Measurements from ENCODE around the gene ARFIP2.

The ARFIP2 gene

GRCh38 chr11:6440906-6441358 lies 40.2 kb downstream of the ARFIP2 start, which contains the start of gene HPX:
TSS of gene HPX (minus strand) at chr11:6440987. CDS start at chr11:6440963, 24 bp downstream.
- DNase-seq = no peak

- no peak for DNase-seq
Observed at GRCh38 chr11:6438979-6439571, 42.1 kb downstream of the ARFIP2 start.

GRCh38 chr11:6437993-6438392 lies 43.1 kb downstream of the ARFIP2 start:
- DNase-seq = no peak

GRCh38 chr11:6437423-6437822 lies 43.7 kb downstream of the ARFIP2 start:
- no peak for DNase-seq

- no peak for DNase-seq
Observed at GRCh38 chr11:6433998-6434660, 47.0 kb downstream of the ARFIP2 start.

- DNase-seq = no peak
Observed at GRCh38 chr11:6431861-6432260, 49.3 kb downstream of the ARFIP2 start.

GRCh38 chr11:6427516-6427915 lies 53.6 kb downstream of the ARFIP2 start:
- DNase-seq = no peak
